Measurements from ENCODE around the gene HS6ST2. TPM values are rescaled to one million over a fixed set of nuclear protein-coding genes. Genes with fewer than 3 reads are reported as not detected.

HS6ST2 gene
- total and polyA plus RNA-seq, 3 donors from 2014 or later, result 3.7 to 13.3 (median 7.6) TPM

- intact Hi-C loops (cut with DNase I; ENCODE audit: low total_unique reads), result no loop called here
- no peaks in the 10 kb centered on the region for H3K9me3 ChIP-seq
- no peaks in the 10 kb centered on the region for H3K27me3 ChIP-seq
- TF ChIP-seq CTCF (IDR thresholded peaks at IDR 0.05), result no peak
- no peak for TF ChIP-seq POLR2A (IDR thresholded peaks at IDR 0.05)
- H3K4me1 ChIP-seq, result no peaks in the 10 kb centered on the region
- DNase-seq, result no peak
- no peak overlapping the region for H3K4me3 ChIP-seq
- no peak overlapping the region for H3K27ac ChIP-seq
- WGBS, 2 donors, result 70 to 87% methylated on average over 4 of the region's 4 CpGs
- no peaks in the 10 kb centered on the region for H3K36me3 ChIP-seq (ENCODE audit: low read depth, missing control alignments)
These were observed 156.4 kb downstream of the HS6ST2 start for GRCh38 chrX:132802033-132802432.

GRCh38 chrX:132795181-132795580 lies 163.2 kb downstream of the HS6ST2 start:
- no peaks in the 10 kb centered on the region for H3K9me3 ChIP-seq
- TF ChIP-seq CTCF (IDR thresholded peaks at IDR 0.05), result no peak
- TF ChIP-seq POLR2A (IDR thresholded peaks at IDR 0.05), result no peak
- H3K4me3 ChIP-seq, result no peak overlapping the region
- no peaks in the 10 kb centered on the region for H3K4me1 ChIP-seq
- DNase-seq, result no peak
- no peaks in the 10 kb centered on the region for H3K36me3 ChIP-seq (ENCODE audit: low read depth, missing control alignments)
- intact Hi-C loops (cut with DNase I; ENCODE audit: low total_unique reads), result no loop called here
- H3K27me3 ChIP-seq, result no peaks in the 10 kb centered on the region
- H3K27ac ChIP-seq, result no peak overlapping the region
- 51 to 66% methylated on average over 4 of the region's 4 CpGs for WGBS, 2 donors

GRCh38 chrX:132791714-132792113 lies 166.7 kb downstream of the HS6ST2 start:
- Histone ChIP-seq H3K4me1 (no peaks in the 10 kb centered on the region), H3K27ac (no peak overlapping the region), H3K27me3 (no peaks in the 10 kb centered on the region), H3K9me3 (no peaks in the 10 kb centered on the region), H3K36me3 (ENCODE audit: low read depth, missing control alignments) (no peaks in the 10 kb centered on the region), H3K4me3 (no peak overlapping the region)
- 48 to 57% methylated on average over 2 of the region's 2 CpGs for WGBS, 2 donors
- intact Hi-C loops (cut with DNase I; ENCODE audit: low total_unique reads), result no loop called here
- TF ChIP-seq POLR2A (IDR thresholded peaks at IDR 0.05) (no peak), CTCF (IDR thresholded peaks at IDR 0.05) (no peak)
- no peak for DNase-seq

GRCh38 chrX:132790329-132790728 lies 168.1 kb downstream of the HS6ST2 start:
- no peak for DNase-seq
- Histone ChIP-seq H3K27ac (no peak overlapping the region), H3K4me3 (no peak overlapping the region), H3K27me3 (no peaks in the 10 kb centered on the region), H3K4me1 (no peaks in the 10 kb centered on the region), H3K36me3 (ENCODE audit: low read depth, missing control alignments) (no peaks in the 10 kb centered on the region), H3K9me3 (no peaks in the 10 kb centered on the region)
- intact Hi-C loops (cut with DNase I; ENCODE audit: low total_unique reads), result no loop called here
- WGBS, 2 donors, result 98 to 100% methylated on average over 2 of the region's 2 CpGs
- TF ChIP-seq POLR2A (IDR thresholded peaks at IDR 0.05), result no peak
- no peak for TF ChIP-seq CTCF (IDR thresholded peaks at IDR 0.05)

GRCh38 chrX:132786217-132786616 lies 172.2 kb downstream of the HS6ST2 start:
- no peak overlapping the region for H3K4me3 ChIP-seq
- H3K27me3 ChIP-seq, result no peaks in the 10 kb centered on the region
- no peak for TF ChIP-seq CTCF (IDR thresholded peaks at IDR 0.05)
- TF ChIP-seq POLR2A (IDR thresholded peaks at IDR 0.05), result no peak
- no peaks in the 10 kb centered on the region for H3K9me3 ChIP-seq
- intact Hi-C loops (cut with DNase I; ENCODE audit: low total_unique reads), result no loop called here
- H3K36me3 ChIP-seq (ENCODE audit: low read depth, missing control alignments), result no peaks in the 10 kb centered on the region
- WGBS, 2 donors, result 89 to 100% methylated on average over 1 of the region's 1 CpG
- DNase-seq, result no peak
- H3K27ac ChIP-seq, result no peak overlapping the region
- H3K4me1 ChIP-seq, result no peaks in the 10 kb centered on the region

Data from testis (tissue), 3 donors.